ENCODE measurements around the gene SWAP70.

The SWAP70 gene

DNA sequence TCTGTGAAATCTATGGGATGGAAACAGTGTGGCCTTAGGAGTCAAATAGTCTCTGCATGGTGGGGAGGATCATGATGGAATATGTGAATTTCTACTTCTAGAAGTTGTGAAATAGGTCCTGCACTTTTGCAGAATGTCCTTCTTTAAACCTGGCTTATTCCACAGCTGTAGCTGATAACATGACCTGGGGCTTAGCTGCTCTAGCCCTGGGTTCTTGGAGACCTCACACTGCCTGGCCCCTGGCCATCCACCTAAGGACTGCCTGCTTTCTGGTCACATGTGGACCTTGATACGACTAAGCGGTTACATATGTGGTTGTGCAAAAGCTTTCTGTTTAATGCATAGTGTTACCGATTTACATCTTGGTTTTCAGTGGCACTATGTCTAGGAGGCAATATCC lies 88.2 kb downstream of the SWAP70 start:
- DNase-seq (ENCODE audit: low read depth, low spot score): no peak
- TF ChIP-seq ZNF274 (IDR thresholded peaks at IDR 0.05; ENCODE audit: low read depth, low read length): no peak
- H3K4me1 ChIP-seq (ENCODE audit: insufficient read depth, insufficient read length): peaks cover 17% of the 10 kb centered on the region
- H3K9me3 ChIP-seq (ENCODE audit: insufficient read depth, low read length): no peaks in the 10 kb centered on the region
- no peak overlapping the region for H3K9ac ChIP-seq (ENCODE audit: insufficient read length, low read depth)
- H3K27me3 ChIP-seq (ENCODE audit: insufficient read depth, insufficient read length): no peaks in the 10 kb centered on the region
- peaks cover 46% of the 10 kb centered on the region for H3K36me3 ChIP-seq (ENCODE audit: insufficient read depth, insufficient read length, low read length)
- H3K4me3 ChIP-seq (ENCODE audit: insufficient read length, low read depth): no peak overlapping the region

- TF ChIP-seq YY1 (IDR thresholded peaks at IDR 0.05; ENCODE audit: insufficient read depth, insufficient read length) (no peak), SUZ12 (IDR thresholded peaks at IDR 0.05; ENCODE audit: extremely low read depth, insufficient read depth, insufficient read length) (no peak), ZNF274 (IDR thresholded peaks at IDR 0.05; ENCODE audit: low read depth, low read length) (no peak)
- DNase-seq (ENCODE audit: low read depth, low spot score): no peak
- H3K4me1 ChIP-seq (ENCODE audit: insufficient read depth, insufficient read length): peaks cover 17% of the 10 kb centered on the region
- H3K9ac ChIP-seq (ENCODE audit: insufficient read length, low read depth): no peak overlapping the region
- no peaks in the 10 kb centered on the region for H3K27me3 ChIP-seq (ENCODE audit: insufficient read depth, insufficient read length)
- no peaks in the 10 kb centered on the region for H3K9me3 ChIP-seq (ENCODE audit: insufficient read depth, low read length)
- H3K4me3 ChIP-seq (ENCODE audit: insufficient read length, low read depth): no peak overlapping the region
- H3K36me3 ChIP-seq (ENCODE audit: insufficient read depth, insufficient read length, low read length): peaks cover 37% of the 10 kb centered on the region
Measured at GRCh38 chr11:9753021-9753420, 89.1 kb downstream of the SWAP70 start.

DNA sequence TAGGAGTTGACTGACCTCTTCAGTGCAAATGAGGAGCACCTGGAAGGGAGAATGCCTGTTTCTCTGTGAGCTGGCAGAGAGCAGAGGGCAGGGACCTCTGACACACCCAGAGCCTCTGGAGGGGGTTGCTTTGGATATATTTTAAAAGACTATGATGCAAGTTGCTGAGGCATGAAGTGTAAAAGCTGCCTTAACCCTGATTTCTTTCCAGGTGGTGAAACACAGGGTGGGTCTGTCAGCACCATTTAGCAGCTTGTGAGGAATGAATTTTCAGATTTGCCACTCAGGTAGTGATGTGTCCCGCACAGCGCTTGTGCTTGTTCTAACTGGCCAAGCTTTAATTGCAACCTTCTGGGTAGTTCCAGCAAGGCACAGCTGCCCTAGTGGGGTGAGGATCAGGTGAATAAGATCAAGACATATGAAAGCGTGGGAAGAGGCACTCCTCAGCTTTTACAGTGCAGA lies 90.2 kb downstream of the SWAP70 start:
- H3K4me3 ChIP-seq (ENCODE audit: insufficient read length, low read depth): no peak overlapping the region
- H3K4me1 ChIP-seq (ENCODE audit: insufficient read depth, insufficient read length): peaks cover 17% of the 10 kb centered on the region
- H3K9me3 ChIP-seq (ENCODE audit: insufficient read depth, low read length): no peaks in the 10 kb centered on the region
- no peak for DNase-seq (ENCODE audit: low read depth, low spot score)
- no peak for TF ChIP-seq SUZ12 (IDR thresholded peaks at IDR 0.05; ENCODE audit: extremely low read depth, insufficient read depth, insufficient read length)
- no peak for TF ChIP-seq ZNF274 (IDR thresholded peaks at IDR 0.05; ENCODE audit: low read depth, low read length)
- no peak for TF ChIP-seq YY1 (IDR thresholded peaks at IDR 0.05; ENCODE audit: insufficient read depth, insufficient read length)
- H3K9ac ChIP-seq (ENCODE audit: insufficient read length, low read depth): no peak overlapping the region
- H3K36me3 ChIP-seq (ENCODE audit: insufficient read depth, insufficient read length, low read length): peaks cover 27% of the 10 kb centered on the region
- H3K27me3 ChIP-seq (ENCODE audit: insufficient read depth, insufficient read length): no peaks in the 10 kb centered on the region

GRCh38 chr11:9755561-9756185 lies 91.8 kb downstream of the SWAP70 start:
- Histone ChIP-seq H3K9me3 (ENCODE audit: insufficient read depth, low read length) (no peaks in the 10 kb centered on the region), H3K4me1 (ENCODE audit: insufficient read depth, insufficient read length) (peaks cover 23% of the 10 kb centered on the region), H3K9ac (ENCODE audit: insufficient read length, low read depth) (peak overlapping the region; percentile 16), H3K4me3 (ENCODE audit: insufficient read length, low read depth) (no peak overlapping the region), H3K27me3 (ENCODE audit: insufficient read depth, insufficient read length) (no peaks in the 10 kb centered on the region), H3K36me3 (ENCODE audit: insufficient read depth, insufficient read length, low read length) (peaks cover 15% of the 10 kb centered on the region)
- TF ChIP-seq YY1 (IDR thresholded peaks at IDR 0.05; ENCODE audit: insufficient read depth, insufficient read length) (no peak), SUZ12 (IDR thresholded peaks at IDR 0.05; ENCODE audit: extremely low read depth, insufficient read depth, insufficient read length) (no peak), ZNF274 (IDR thresholded peaks at IDR 0.05; ENCODE audit: low read depth, low read length) (no peak)
- no peak for DNase-seq (ENCODE audit: low read depth, low spot score)

- Histone ChIP-seq H3K4me3 (ENCODE audit: insufficient read length, low read depth) (no peak overlapping the region), H3K36me3 (ENCODE audit: insufficient read depth, insufficient read length, low read length) (peaks cover 10% of the 10 kb centered on the region), H3K27me3 (ENCODE audit: insufficient read depth, insufficient read length) (no peaks in the 10 kb centered on the region), H3K4me1 (ENCODE audit: insufficient read depth, insufficient read length) (peaks cover 23% of the 10 kb centered on the region), H3K9me3 (ENCODE audit: insufficient read depth, low read length) (no peaks in the 10 kb centered on the region), H3K9ac (ENCODE audit: insufficient read length, low read depth) (no peak overlapping the region)
- no peak for TF ChIP-seq ZNF274 (IDR thresholded peaks at IDR 0.05; ENCODE audit: low read depth, low read length)
- no peak for TF ChIP-seq SUZ12 (IDR thresholded peaks at IDR 0.05; ENCODE audit: extremely low read depth, insufficient read depth, insufficient read length)
- TF ChIP-seq YY1 (IDR thresholded peaks at IDR 0.05; ENCODE audit: insufficient read depth, insufficient read length): no peak
- DNase-seq (ENCODE audit: low read depth, low spot score): no peak
Measured at GRCh38 chr11:9756461-9756860, 92.6 kb downstream of the SWAP70 start.

- DNase-seq (ENCODE audit: low read depth, low spot score): no peak
- H3K36me3 ChIP-seq (ENCODE audit: insufficient read depth, insufficient read length, low read length): peaks cover 6% of the 10 kb centered on the region
- no peak overlapping the region for H3K9ac ChIP-seq (ENCODE audit: insufficient read length, low read depth)
- no peaks in the 10 kb centered on the region for H3K27me3 ChIP-seq (ENCODE audit: insufficient read depth, insufficient read length)
- H3K4me1 ChIP-seq (ENCODE audit: insufficient read depth, insufficient read length): peaks cover 23% of the 10 kb centered on the region
- no peak for TF ChIP-seq YY1 (IDR thresholded peaks at IDR 0.05; ENCODE audit: insufficient read depth, insufficient read length)
- no peak for TF ChIP-seq ZNF274 (IDR thresholded peaks at IDR 0.05; ENCODE audit: low read depth, low read length)
- TF ChIP-seq SUZ12 (IDR thresholded peaks at IDR 0.05; ENCODE audit: extremely low read depth, insufficient read depth, insufficient read length): no peak
- H3K4me3 ChIP-seq (ENCODE audit: insufficient read length, low read depth): no peak overlapping the region
- no peaks in the 10 kb centered on the region for H3K9me3 ChIP-seq (ENCODE audit: insufficient read depth, low read length)
Measured at GRCh38 chr11:9756878-9757277, 93.0 kb downstream of the SWAP70 start.

- peak; percentile 57 for DNase-seq (ENCODE audit: low read depth, low spot score)
- TF ChIP-seq SUZ12 (IDR thresholded peaks at IDR 0.05; ENCODE audit: extremely low read depth, insufficient read depth, insufficient read length) (no peak), ZNF274 (IDR thresholded peaks at IDR 0.05; ENCODE audit: low read depth, low read length) (no peak), YY1 (IDR thresholded peaks at IDR 0.05; ENCODE audit: insufficient read depth, insufficient read length) (no peak)
- Histone ChIP-seq H3K9ac (ENCODE audit: insufficient read length, low read depth) (peak overlapping the region; percentile 98), H3K27me3 (ENCODE audit: insufficient read depth, insufficient read length) (no peaks in the 10 kb centered on the region), H3K4me1 (ENCODE audit: insufficient read depth, insufficient read length) (peaks cover 23% of the 10 kb centered on the region), H3K4me3 (ENCODE audit: insufficient read length, low read depth) (peak overlapping the region; percentile 74), H3K9me3 (ENCODE audit: insufficient read depth, low read length) (no peaks in the 10 kb centered on the region), H3K36me3 (ENCODE audit: insufficient read depth, insufficient read length, low read length) (no peaks in the 10 kb centered on the region)
Measured at GRCh38 chr11:9757809-9758636, 94.1 kb downstream of the SWAP70 start.
